ENCODE data around the gene B9D1.

DNA sequence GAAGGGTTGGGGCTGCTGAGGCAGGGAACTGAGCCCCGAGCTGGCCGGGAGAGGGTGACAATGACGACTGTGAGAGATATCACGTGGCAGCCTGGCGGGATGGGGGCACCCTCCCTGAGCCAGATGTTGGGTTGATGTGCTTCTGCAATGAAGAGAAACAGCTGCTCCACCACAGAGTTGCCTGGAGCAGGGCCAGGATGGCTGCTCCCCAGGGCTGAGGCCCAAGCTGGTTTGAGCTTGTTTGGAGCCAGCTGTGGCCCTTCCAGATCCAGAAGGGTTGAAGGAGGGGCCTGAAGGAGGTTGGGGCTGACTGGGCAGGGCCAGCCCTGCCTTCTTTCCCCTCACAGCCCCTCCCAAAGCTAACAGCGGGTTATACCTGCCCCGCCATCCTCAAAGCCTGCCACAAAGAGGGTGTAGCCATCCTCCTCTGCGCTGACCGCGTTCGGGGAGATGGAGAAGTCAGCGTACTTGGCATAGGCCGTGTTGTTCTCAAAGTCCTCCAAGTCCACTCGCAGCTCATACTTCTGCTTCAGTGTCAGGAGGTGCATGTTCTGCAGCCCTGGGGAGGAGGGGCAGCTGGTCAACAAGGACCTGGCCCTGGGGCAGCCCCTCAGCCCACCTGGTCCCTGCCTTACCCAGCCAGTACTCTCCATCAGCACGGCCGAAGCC, 22.3 kb upstream of the B9D1 start:
- TF ChIP-seq JUN (IDR thresholded peaks at IDR 0.05; ENCODE audit: borderline replicate concordance, low read depth, low read length) (no peak), JUN (CRISPR knock-in tag; IDR thresholded peaks at IDR 0.05; ENCODE audit: borderline replicate concordance) (no peak), ARHGAP35 (IDR thresholded peaks at IDR 0.05; ENCODE audit: partially characterized antibody) (no peak), PTBP1 (IDR thresholded peaks at IDR 0.05; ENCODE audit: low read depth, low read length) (no peak), PYGO2 (tag; IDR thresholded peaks at IDR 0.05) (no peak), ZNF584 (CRISPR knock-in tag; IDR thresholded peaks at IDR 0.05; ENCODE audit: low read depth) (no peak)
- TF ChIP-seq, protein P1, sequence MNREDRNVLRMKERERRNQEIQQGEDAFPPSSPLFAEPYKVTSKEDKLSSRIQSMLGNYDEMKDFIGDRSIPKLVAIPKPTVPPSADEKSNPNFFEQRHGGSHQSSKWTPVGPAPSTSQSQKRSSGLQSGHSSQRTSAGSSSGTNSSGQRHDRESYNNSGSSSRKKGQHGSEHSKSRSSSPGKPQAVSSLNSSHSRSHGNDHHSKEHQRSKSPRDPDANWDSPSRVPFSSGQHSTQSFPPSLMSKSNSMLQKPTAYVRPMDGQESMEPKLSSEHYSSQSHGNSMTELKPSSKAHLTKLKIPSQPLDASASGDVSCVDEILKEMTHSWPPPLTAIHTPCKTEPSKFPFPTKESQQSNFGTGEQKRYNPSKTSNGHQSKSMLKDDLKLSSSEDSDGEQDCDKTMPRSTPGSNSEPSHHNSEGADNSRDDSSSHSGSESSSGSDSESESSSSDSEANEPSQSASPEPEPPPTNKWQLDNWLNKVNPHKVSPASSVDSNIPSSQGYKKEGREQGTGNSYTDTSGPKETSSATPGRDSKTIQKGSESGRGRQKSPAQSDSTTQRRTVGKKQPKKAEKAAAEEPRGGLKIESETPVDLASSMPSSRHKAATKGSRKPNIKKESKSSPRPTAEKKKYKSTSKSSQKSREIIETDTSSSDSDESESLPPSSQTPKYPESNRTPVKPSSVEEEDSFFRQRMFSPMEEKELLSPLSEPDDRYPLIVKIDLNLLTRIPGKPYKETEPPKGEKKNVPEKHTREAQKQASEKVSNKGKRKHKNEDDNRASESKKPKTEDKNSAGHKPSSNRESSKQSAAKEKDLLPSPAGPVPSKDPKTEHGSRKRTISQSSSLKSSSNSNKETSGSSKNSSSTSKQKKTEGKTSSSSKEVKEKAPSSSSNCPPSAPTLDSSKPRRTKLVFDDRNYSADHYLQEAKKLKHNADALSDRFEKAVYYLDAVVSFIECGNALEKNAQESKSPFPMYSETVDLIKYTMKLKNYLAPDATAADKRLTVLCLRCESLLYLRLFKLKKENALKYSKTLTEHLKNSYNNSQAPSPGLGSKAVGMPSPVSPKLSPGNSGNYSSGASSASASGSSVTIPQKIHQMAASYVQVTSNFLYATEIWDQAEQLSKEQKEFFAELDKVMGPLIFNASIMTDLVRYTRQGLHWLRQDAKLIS (CRISPR knock-in tag; IDR thresholded peaks at IDR 0.05), result no peak

All from K562 (cell line).